CD4-positive, alpha-beta memory T cell (primary cell): ENCODE measurements around the gene SLC6A5. TPM values are rescaled to one million over a fixed set of nuclear protein-coding genes. Genes with fewer than 3 reads are reported as not detected.

Source experiments
- CTCF ChIA-PET: fragments of 350-600 bp; sonication (Branson Sonifier 250); formaldehyde crosslinking; loops from one replicate; lab custom pipeline; 2021; ENCODE audit warnings: inconsistent platforms; ENCODE audit not compliant: partially characterized antibody; lab: Charles Lee
- POLR2A ChIA-PET: fragments of 350-600 bp; sonication (Branson Sonifier 250); formaldehyde crosslinking; loops from one replicate; lab custom pipeline; 2021; ENCODE audit not compliant: partially characterized antibody; lab: Charles Lee
- DNase-seq, 5 donors: peaks; one replicate each; pipeline versions ENCODE4 v3.0.0 to v3.0.0-alpha.2; 2020 to 2022; ENCODE audit warnings: mixed read lengths in 1 of 5
- H3K27ac ChIP-seq: one replicate; pipeline ENCODE4 v1.7.0; 2013; ENCODE audit warnings: low read depth, low read length
- H3K27me3 ChIP-seq: 2 replicates; pipeline ENCODE4 v1.7.0; 2013; ENCODE audit warnings: mild to moderate bottlenecking, low read length, moderate library complexity; ENCODE audit not compliant: insufficient read depth
- H3K36me3 ChIP-seq: 2 replicates; pipeline ENCODE4 v1.7.0; 2013; ENCODE audit warnings: mild to moderate bottlenecking, low read length, moderate library complexity; ENCODE audit not compliant: insufficient read depth
- H3K4me1 ChIP-seq: 2 replicates; pipeline ENCODE4 v1.7.0; 2013; ENCODE audit warnings: mild to moderate bottlenecking, low read length, moderate library complexity; ENCODE audit not compliant: insufficient read depth
- H3K4me3 ChIP-seq, 2 donors: one replicate each; pipeline ENCODE4 v1.7.0; 2013; ENCODE audit warnings: low read length in 2 of 2, mild to moderate bottlenecking in 1 of 2
- H3K9me3 ChIP-seq, 2 donors: one replicate each; pipeline ENCODE4 v1.7.0; 2013; ENCODE audit warnings: low read length in 2 of 2, control low read depth in 1 of 2; ENCODE audit not compliant: control insufficient read depth in 1 of 2
- H3K27ac Mint-ChIP-seq, 7 donors: one replicate each; pipeline ENCODE4 v1.8.0; 2020 to 2021; ENCODE audit warnings: mixed read lengths in 7 of 7, mild to moderate bottlenecking in 6 of 7, inconsistent platforms in 3 of 7, moderate library complexity in 3 of 7
- H3K27me3 Mint-ChIP-seq, 2 donors: one replicate each; pipeline ENCODE4 v1.8.0; 2020 to 2021; ENCODE audit warnings: mixed read lengths in 2 of 2
- H3K36me3 Mint-ChIP-seq, 2 donors: one replicate each; pipeline ENCODE4 v1.8.0; 2020 to 2021; ENCODE audit warnings: mixed read lengths in 2 of 2, inconsistent platforms in 1 of 2, mild to moderate bottlenecking in 1 of 2
- H3K4me1 Mint-ChIP-seq, 4 donors: one replicate each; pipeline ENCODE4 v1.8.0; 2020 to 2021; ENCODE audit warnings: mixed read lengths in 4 of 4, mild to moderate bottlenecking in 1 of 4
- H3K4me3 Mint-ChIP-seq, 8 donors: one replicate each; pipeline ENCODE4 v1.8.0; 2020 to 2021; ENCODE audit warnings: mixed read lengths in 8 of 8, mild to moderate bottlenecking in 7 of 8, moderate library complexity in 6 of 8, inconsistent platforms in 3 of 8
- H3K9me3 Mint-ChIP-seq, 8 donors: one replicate each; pipeline ENCODE4 v1.8.0; 2020 to 2021; ENCODE audit warnings: mixed read lengths in 8 of 8, mild to moderate bottlenecking in 5 of 8, inconsistent platforms in 3 of 8, moderate library complexity in 1 of 8
- intact Hi-C: fragments of 100-400 bp; cut with micrococcal nuclease; formaldehyde crosslinking; loops from one replicate; pipeline ENCODE4 v1.15.1; 2023
- polyA plus RNA-seq, 2 donors: library from polyadenylated mRNA; unstranded; fragments of 300-500 nt; fragmentation: Illumina TruSeq; gene quantifications; one replicate each; pipeline ENCODE4 v1.2.3, GENCODE V29; 2021
- total RNA-seq, 2 experiments: library from RNA; stranded (reverse); gene quantifications; one replicate each; pipeline ENCODE4 v1.2.3, GENCODE V29; 2021

The SLC6A5 gene
- total and polyA plus RNA-seq, 4 experiments from 2014 or later = not detected

- H3K27ac ChIP-seq = no peak overlapping the region
- peaks cover 3 to 8% (median 7%) of the 10 kb centered on the region in 4 donors for H3K4me1 Mint-ChIP-seq
- no peak overlapping the region for H3K4me3 Mint-ChIP-seq
- H3K9me3 Mint-ChIP-seq = no peaks in the 10 kb centered on the region
- ChIA-PET CTCF (interaction anchor here (1.2 to 2.2 kb wide), 2 partner anchors 11 to 483 kb away, joined by 4 to 7 read pairs; no protein-coding TSS in a partner anchor), POLR2A (no interaction called here)
- H3K27me3 ChIP-seq = peaks cover 19% of the 10 kb centered on the region
- intact Hi-C loops = loop anchor here (5.0 kb wide), 1 partner anchor 215 kb away; no protein-coding TSS in a partner anchor
- H3K36me3 ChIP-seq = no peaks in the 10 kb centered on the region
- DNase-seq = no peak
- no peak overlapping the region for H3K27ac Mint-ChIP-seq
- no peak overlapping the region for H3K4me3 ChIP-seq
- no peaks in the 10 kb centered on the region for H3K4me1 ChIP-seq
- H3K27me3 Mint-ChIP-seq = peaks cover 25 to 40% of the 10 kb centered on the region in 2 donors
- H3K9me3 ChIP-seq = no peaks in the 10 kb centered on the region
- H3K36me3 Mint-ChIP-seq = no peaks in the 10 kb centered on the region
These were observed 12.5 kb downstream of the SLC6A5 start for GRCh38 chr11:20611892-20612291.

GRCh38 chr11:20612416-20612815 lies 13.0 kb downstream of the SLC6A5 start:
- no peaks in the 10 kb centered on the region for H3K4me1 ChIP-seq
- CTCF ChIA-PET = interaction anchor here (1.2 kb wide), 1 partner anchor 484 kb away, joined by 4 read pairs; no protein-coding TSS in a partner anchor
- H3K27me3 ChIP-seq = peaks cover 19% of the 10 kb centered on the region
- no peak for DNase-seq
- POLR2A ChIA-PET = no interaction called here
- H3K9me3 ChIP-seq = no peaks in the 10 kb centered on the region
- H3K4me3 ChIP-seq = no peak overlapping the region
- H3K36me3 Mint-ChIP-seq = no peaks in the 10 kb centered on the region
- H3K36me3 ChIP-seq = no peaks in the 10 kb centered on the region
- no peaks in the 10 kb centered on the region for H3K9me3 Mint-ChIP-seq
- H3K4me3 Mint-ChIP-seq = no peak overlapping the region
- H3K27me3 Mint-ChIP-seq = peaks cover 22 to 37% of the 10 kb centered on the region in 2 donors
- peaks cover 3 to 8% (median 7%) of the 10 kb centered on the region in 4 donors for H3K4me1 Mint-ChIP-seq
- no peak overlapping the region for H3K27ac ChIP-seq
- no peak overlapping the region for H3K27ac Mint-ChIP-seq
- intact Hi-C loops = loop anchor here (5.0 kb wide), 1 partner anchor 215 kb away; no protein-coding TSS in a partner anchor

- intact Hi-C loops = no loop called here
- Histone ChIP-seq H3K27ac (no peak overlapping the region), H3K4me1 (no peaks in the 10 kb centered on the region), H3K36me3 (no peaks in the 10 kb centered on the region), H3K27me3 (peaks cover 10% of the 10 kb centered on the region), H3K9me3 (no peaks in the 10 kb centered on the region), H3K4me3 (no peak overlapping the region)
- Mint-ChIP-seq H3K36me3 (no peaks in the 10 kb centered on the region), H3K9me3 (peaks cover 0 to 1% (median 0%) of the 10 kb centered on the region in 8 donors), H3K27ac (no peak overlapping the region), H3K27me3 (peaks cover 12 to 19% of the 10 kb centered on the region in 2 donors), H3K4me3 (no peak overlapping the region), H3K4me1 (no peaks in the 10 kb centered on the region)
- DNase-seq = no peak
- ChIA-PET CTCF (no interaction called here), POLR2A (no interaction called here)
These were observed 17.5 kb downstream of the SLC6A5 start for GRCh38 chr11:20616920-20617319.

- Histone ChIP-seq H3K27me3 (peaks cover 10% of the 10 kb centered on the region), H3K36me3 (no peaks in the 10 kb centered on the region), H3K4me1 (no peaks in the 10 kb centered on the region), H3K27ac (no peak overlapping the region), H3K4me3 (no peak overlapping the region), H3K9me3 (no peaks in the 10 kb centered on the region)
- intact Hi-C loops = no loop called here
- Mint-ChIP-seq H3K4me3 (no peak overlapping the region), H3K9me3 (peaks cover 0 to 1% (median 0%) of the 10 kb centered on the region in 8 donors), H3K27ac (no peak overlapping the region), H3K27me3 (peaks cover 11 to 16% of the 10 kb centered on the region in 2 donors), H3K4me1 (no peaks in the 10 kb centered on the region), H3K36me3 (no peaks in the 10 kb centered on the region)
- DNase-seq = no peak
- ChIA-PET CTCF (interaction anchor here (1.4 kb wide), 1 partner anchor 9 kb away, joined by 3 read pairs; no protein-coding TSS in a partner anchor), POLR2A (no interaction called here)
These were observed 18.1 kb downstream of the SLC6A5 start for GRCh38 chr11:20617346-20618005.

GRCh38 chr11:20618083-20618482 lies 18.7 kb downstream of the SLC6A5 start:
- no peaks in the 10 kb centered on the region for H3K36me3 Mint-ChIP-seq
- CTCF ChIA-PET = interaction anchor here (1.4 kb wide), 1 partner anchor 10 kb away, joined by 3 read pairs; no protein-coding TSS in a partner anchor
- no peak for DNase-seq
- peaks cover 0 to 1% (median 0%) of the 10 kb centered on the region in 8 donors for H3K9me3 Mint-ChIP-seq
- no peaks in the 10 kb centered on the region for H3K4me1 ChIP-seq
- intact Hi-C loops = no loop called here
- no peak overlapping the region for H3K27ac Mint-ChIP-seq
- H3K27me3 ChIP-seq = peaks cover 10% of the 10 kb centered on the region
- POLR2A ChIA-PET = no interaction called here
- H3K4me1 Mint-ChIP-seq = no peaks in the 10 kb centered on the region
- peaks cover 11 to 13% of the 10 kb centered on the region in 2 donors for H3K27me3 Mint-ChIP-seq
- no peak overlapping the region for H3K4me3 ChIP-seq
- no peaks in the 10 kb centered on the region for H3K9me3 ChIP-seq
- no peak overlapping the region for H3K27ac ChIP-seq
- H3K4me3 Mint-ChIP-seq = no peak overlapping the region
- H3K36me3 ChIP-seq = no peaks in the 10 kb centered on the region

GRCh38 chr11:20620988-20621387 lies 21.6 kb downstream of the SLC6A5 start:
- Histone ChIP-seq H3K4me3 (no peak overlapping the region), H3K27me3 (no peaks in the 10 kb centered on the region), H3K27ac (no peak overlapping the region), H3K36me3 (no peaks in the 10 kb centered on the region), H3K4me1 (no peaks in the 10 kb centered on the region), H3K9me3 (no peaks in the 10 kb centered on the region)
- H3K27ac Mint-ChIP-seq = no peak overlapping the region
- no peak for DNase-seq
- H3K9me3 Mint-ChIP-seq = peaks cover 0 to 1% (median 0%) of the 10 kb centered on the region in 8 donors
- CTCF ChIA-PET = interaction anchor here (0.8 kb wide), 1 partner anchor 10 kb away, joined by 3 read pairs; no protein-coding TSS in a partner anchor
- H3K4me1 Mint-ChIP-seq = no peaks in the 10 kb centered on the region
- H3K27me3 Mint-ChIP-seq = peaks cover 4 to 12% of the 10 kb centered on the region in 2 donors
- no peaks in the 10 kb centered on the region for H3K36me3 Mint-ChIP-seq
- H3K4me3 Mint-ChIP-seq = no peak overlapping the region
- POLR2A ChIA-PET = no interaction called here
- intact Hi-C loops = no loop called here

GRCh38 chr11:20621679-20622078 lies 22.3 kb downstream of the SLC6A5 start:
- peaks cover 7 to 16% of the 10 kb centered on the region in 2 donors for H3K27me3 Mint-ChIP-seq
- POLR2A ChIA-PET = no interaction called here

More at GRCh38 chr11:20621679-20622078, 22.3 kb downstream of the SLC6A5 start:
- Histone ChIP-seq H3K27me3 (no peaks in the 10 kb centered on the region), H3K36me3 (no peaks in the 10 kb centered on the region), H3K27ac (no peak overlapping the region), H3K9me3 (no peaks in the 10 kb centered on the region), H3K4me1 (no peaks in the 10 kb centered on the region), H3K4me3 (no peak overlapping the region)
- DNase-seq = no peak
- Mint-ChIP-seq H3K4me3 (no peak overlapping the region), H3K4me1 (no peaks in the 10 kb centered on the region), H3K27ac (no peak overlapping the region), H3K36me3 (no peaks in the 10 kb centered on the region), H3K9me3 (peaks cover 0 to 1% (median 0%) of the 10 kb centered on the region in 8 donors)
- CTCF ChIA-PET = interaction anchor here (2.6 kb wide), 1 partner anchor 11 kb away, joined by 7 read pairs; no protein-coding TSS in a partner anchor
- intact Hi-C loops = no loop called here
